HAP-1 (cell line): Measurements from ENCODE around the gene COL26A1.
A peak's percentile ranks its signal among the peaks of the same experiment; 100 is the strongest.

Experiments
- DNase-seq, 2 experiments: peaks; one replicate each; pipeline ENCODE4 v3.0.0-alpha.2; 2016 to 2020; ENCODE audit warnings: low spot score in 2 of 2
- H3K27me3 ChIP-seq: fragments of 250-450 bp; sonication (Bioruptor Pico); 2 replicates; pipeline ENCODE4 v1.5.1; 2020; ENCODE audit warnings: low read depth, mild to moderate bottlenecking, moderate library complexity
- H3K36me3 ChIP-seq: fragments of 250-450 bp; sonication (Bioruptor Pico); replicated peaks from 2 replicates; pipeline ENCODE4 v1.5.1; 2020; ENCODE audit warnings: mild to moderate bottlenecking
- H3K4me1 ChIP-seq: fragments of 250-450 bp; sonication (Bioruptor Pico); 2 replicates; pipeline ENCODE4 v1.5.1; 2020; ENCODE audit warnings: mild to moderate bottlenecking
- H3K4me3 ChIP-seq: fragments of 250-450 bp; sonication (Bioruptor Pico); 2 replicates; pipeline ENCODE4 v1.5.1; 2020; ENCODE audit warnings: mild to moderate bottlenecking, moderate library complexity
- H3K9me3 ChIP-seq: fragments of 250-450 bp; sonication (Bioruptor Pico); 2 replicates; pipeline ENCODE4 v1.5.1; 2020; ENCODE audit warnings: mild to moderate bottlenecking, moderate library complexity
- in situ Hi-C: fragments of 300-500 bp; cut with MboI; formaldehyde crosslinking; loops from 3 replicates; pipeline ENCODE4 v1.14.3; 2020; ENCODE audit warnings: low sequenced_read_pairs, inconsistent platforms, mixed read lengths

COL26A1 gene

DNA sequence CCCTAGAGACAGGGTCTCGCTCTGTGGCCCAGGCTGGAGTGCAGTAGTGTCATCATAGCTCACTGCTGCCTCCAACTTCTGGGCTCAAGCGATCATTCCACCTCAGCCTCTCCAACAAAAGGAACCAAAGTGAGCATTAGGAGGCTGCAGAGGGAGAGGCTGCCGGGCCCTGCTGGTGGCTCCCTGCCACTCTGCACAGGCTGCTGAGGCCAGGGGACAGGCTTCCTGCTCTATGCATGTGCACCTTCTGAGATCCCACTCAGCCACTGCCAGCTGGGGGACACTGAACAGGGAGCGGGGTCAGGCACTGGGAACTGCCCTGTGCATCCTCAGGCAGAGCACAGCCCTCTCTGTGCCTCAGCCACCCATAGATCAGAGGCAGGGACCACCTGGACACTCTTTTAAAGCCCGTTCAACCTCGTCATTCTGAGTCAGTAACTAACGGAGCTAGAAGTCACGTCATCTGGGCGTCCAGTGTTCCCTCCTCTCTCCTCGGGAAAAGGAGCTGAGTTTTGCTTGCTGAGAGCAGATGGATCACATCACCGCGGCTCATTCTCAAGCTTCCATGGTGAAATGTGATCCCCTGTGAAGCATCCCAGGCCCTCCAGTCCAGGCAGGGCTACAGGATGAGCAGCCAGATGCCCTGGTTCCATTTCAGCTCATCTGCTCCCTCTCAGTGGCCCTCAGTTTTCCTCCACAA, 156.8 kb downstream of the COL26A1 start:
- in situ Hi-C loops = no loop called here
- no peaks in the 10 kb centered on the region for H3K27me3 ChIP-seq
- no peak for DNase-seq
- H3K4me1 ChIP-seq = no peaks in the 10 kb centered on the region
- no peaks in the 10 kb centered on the region for H3K36me3 ChIP-seq
- no peak overlapping the region for H3K4me3 ChIP-seq
- H3K9me3 ChIP-seq = peaks cover 3% of the 10 kb centered on the region; the same call in 1 of the 2 replicates

DNA sequence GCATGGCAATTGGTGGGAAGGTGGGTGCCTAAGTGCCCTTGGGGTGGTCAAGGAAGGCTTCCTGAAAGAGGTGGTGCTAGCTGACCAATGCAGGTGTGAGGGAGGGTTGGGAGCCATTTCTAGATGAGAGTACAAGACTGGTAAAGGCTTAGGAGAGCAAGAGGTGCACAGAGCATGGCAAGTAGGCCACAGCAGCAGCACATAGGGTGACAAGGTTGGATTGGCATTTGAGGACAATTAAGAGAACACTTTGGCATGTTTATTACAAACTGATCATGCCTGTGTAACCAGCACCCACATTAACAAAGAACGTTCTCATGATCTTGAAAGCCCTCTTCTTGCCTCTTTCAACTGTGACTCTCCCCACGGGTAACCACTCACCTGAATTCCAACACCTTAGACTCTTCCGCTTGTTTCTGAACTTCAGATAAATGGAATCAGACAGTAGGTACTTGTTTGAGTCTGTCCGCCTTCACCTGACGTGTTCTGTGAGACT, 158.8 kb downstream of the COL26A1 start:
- Histone ChIP-seq H3K4me1 (no peaks in the 10 kb centered on the region), H3K36me3 (no peaks in the 10 kb centered on the region), H3K9me3 (peaks cover 3% of the 10 kb centered on the region; the same call in 1 of the 2 replicates), H3K4me3 (no peak overlapping the region), H3K27me3 (no peaks in the 10 kb centered on the region)
- no peak for DNase-seq
- in situ Hi-C loops = no loop called here

DNA sequence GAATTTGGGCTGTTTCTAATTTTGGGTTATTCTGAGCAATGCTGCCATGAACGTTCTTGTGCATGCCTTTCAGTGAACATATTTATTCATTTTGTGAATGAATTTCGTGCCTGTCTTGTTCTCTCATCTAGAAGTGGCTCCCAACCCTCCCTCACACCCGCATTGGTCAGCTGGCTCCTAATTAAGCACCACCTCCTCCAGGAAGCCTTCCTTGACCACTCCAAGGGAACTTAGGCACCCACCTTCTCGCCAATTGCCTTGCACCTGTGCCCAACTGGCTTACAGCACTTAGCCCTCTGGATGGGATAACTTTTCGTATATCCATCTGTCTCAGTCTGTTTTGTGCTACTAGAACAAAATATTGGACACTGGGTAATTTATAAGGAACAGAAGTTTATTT, 159.3 kb downstream of the COL26A1 start:
- no peak for DNase-seq
- peaks cover 3% of the 10 kb centered on the region; the same call in 1 of the 2 replicates for H3K9me3 ChIP-seq
- H3K27me3 ChIP-seq = no peaks in the 10 kb centered on the region
- in situ Hi-C loops = no loop called here
- no peaks in the 10 kb centered on the region for H3K36me3 ChIP-seq
- H3K4me3 ChIP-seq = no peak overlapping the region
- H3K4me1 ChIP-seq = no peaks in the 10 kb centered on the region

DNA sequence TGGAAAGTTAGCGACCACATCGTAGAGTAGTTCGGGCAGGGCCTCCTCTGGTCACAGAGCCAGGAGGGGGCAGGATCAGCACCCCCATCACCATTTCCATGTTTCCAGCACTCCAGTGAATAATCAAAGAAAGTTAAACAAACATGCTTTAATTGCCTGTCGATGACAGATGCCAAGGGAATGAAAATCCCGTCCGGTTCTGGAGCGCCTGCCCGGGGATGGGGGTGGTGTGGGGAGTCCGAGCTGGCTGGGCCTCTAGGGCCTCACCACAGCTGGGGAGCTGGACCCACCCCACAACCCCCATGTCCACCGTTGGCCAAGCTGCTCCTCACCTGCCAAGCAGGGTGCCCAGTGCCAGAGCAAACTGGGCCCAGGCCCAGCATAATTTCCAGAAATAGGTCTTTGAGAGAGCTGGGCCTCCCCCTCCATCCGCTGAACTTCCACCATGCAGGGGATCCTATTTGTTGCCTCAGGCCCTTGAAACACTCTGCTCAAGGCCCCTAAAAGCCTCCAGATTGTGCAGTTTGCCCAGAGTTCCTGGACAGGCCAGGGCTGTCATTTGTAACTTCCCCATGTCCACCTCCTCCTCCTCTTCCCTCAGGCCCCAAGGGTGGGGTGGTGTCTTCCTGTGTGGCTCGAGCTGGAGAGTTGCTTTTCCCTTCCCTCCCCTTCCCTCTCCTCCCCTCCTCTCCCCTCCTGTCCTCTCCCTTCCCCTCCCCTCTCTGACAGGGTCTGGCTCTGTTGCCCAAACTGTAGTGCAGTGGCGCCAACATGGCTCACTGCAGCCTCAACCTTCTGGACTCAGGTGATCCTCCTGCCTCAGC, 165.4 kb downstream of the COL26A1 start:
- in situ Hi-C loops = no loop called here
- no peaks in the 10 kb centered on the region for H3K36me3 ChIP-seq
- H3K4me1 ChIP-seq = no peaks in the 10 kb centered on the region
- no peaks in the 10 kb centered on the region for H3K27me3 ChIP-seq
- no peak overlapping the region for H3K4me3 ChIP-seq
- no peak for DNase-seq
- peaks cover 3% of the 10 kb centered on the region; the same call in 1 of the 2 replicates for H3K9me3 ChIP-seq

DNA sequence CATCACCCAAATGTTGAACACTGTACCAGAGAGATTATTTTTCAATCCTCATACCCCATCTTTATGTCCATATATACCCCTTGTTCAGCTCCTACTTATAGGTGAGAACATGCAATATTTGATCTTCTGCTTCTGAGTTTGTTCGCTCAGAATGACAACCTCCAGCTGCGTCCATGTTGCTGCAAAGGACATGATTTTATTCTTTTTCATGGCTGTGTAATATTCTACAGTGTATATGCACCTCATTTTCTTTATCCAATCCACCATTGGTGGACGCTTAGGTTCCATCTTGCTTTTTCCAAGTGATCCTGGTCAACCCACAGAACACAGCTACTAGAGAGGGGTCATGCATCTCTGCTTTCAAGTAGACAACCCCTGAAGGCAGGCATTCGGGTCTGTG, 166.9 kb downstream of the COL26A1 start:
- in situ Hi-C loops = no loop called here
- Histone ChIP-seq H3K4me3 (no peak overlapping the region), H3K9me3 (no peaks in the 10 kb centered on the region), H3K36me3 (no peaks in the 10 kb centered on the region), H3K4me1 (no peaks in the 10 kb centered on the region), H3K27me3 (no peaks in the 10 kb centered on the region)
- no peak for DNase-seq

DNA sequence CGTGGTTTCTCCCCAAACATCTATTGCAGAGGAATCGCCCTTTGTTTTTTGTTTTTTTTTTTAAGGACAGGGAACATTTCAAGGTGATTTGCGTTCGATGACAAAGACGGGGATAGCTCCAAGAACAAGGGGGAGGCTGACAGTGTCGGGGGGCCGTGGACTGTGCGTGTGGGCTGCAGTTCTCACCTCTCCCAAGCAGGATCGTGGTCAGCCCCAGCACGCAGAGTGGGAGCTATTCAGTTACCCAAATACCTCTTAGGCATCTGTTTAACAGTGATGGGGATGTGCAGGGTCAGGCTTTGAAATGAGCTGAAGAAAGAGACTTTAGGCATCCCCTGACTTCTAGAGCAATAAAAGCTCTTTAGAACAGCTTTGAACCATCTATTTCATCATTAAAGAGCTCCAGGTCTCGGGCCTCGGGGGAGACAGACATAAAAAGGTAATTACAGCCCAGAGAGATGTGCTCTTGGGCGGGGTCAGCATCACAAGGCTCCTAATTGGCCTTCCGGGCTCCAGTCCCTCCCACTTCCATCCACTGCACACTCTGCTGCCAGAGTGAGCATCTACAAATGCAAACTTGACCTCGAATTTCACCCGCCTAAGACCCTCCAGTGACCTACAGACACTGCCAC, 169.2 kb downstream of the COL26A1 start:
- peak; percentile 12 to 51 for DNase-seq
- no peaks in the 10 kb centered on the region for H3K36me3 ChIP-seq
- in situ Hi-C loops = no loop called here
- no peaks in the 10 kb centered on the region for H3K9me3 ChIP-seq
- no peak overlapping the region for H3K4me3 ChIP-seq
- no peaks in the 10 kb centered on the region for H3K27me3 ChIP-seq
- no peaks in the 10 kb centered on the region for H3K4me1 ChIP-seq

DNA sequence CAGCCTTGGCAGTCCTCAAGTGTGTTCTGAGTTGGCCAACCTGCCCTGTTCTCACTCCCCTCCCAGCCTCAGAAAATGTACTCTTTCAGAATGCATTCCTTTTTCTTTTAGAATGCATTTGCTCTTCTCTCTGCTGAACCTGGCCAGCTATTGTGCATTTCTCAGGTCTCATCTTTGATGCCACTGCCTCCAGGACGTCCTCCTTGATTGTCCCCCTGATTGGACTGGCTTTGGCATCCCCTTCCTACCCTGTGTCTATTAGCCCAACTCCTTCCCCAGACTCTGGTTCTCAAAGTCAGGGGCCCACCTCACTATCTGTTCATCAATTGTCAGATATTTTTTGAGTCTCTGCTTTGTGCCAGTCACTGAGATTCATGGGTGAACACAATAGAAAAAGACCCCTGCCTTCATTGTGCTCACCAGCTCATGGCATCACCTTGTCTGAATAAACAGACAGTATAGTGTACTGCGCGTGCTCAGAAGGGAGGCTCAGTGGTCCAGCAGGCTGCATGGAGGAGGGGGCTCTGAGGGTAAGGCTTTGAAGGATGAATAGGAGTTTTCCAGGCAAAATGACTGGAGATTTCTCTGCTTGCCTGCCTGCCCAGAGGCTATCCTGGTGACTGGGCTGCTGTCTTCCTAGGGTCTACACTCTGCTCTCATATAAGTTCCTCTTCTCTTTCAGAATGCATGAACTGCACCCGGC, 169.9 kb downstream of the COL26A1 start:
- Histone ChIP-seq H3K4me3 (no peak overlapping the region), H3K27me3 (no peaks in the 10 kb centered on the region), H3K36me3 (no peaks in the 10 kb centered on the region), H3K4me1 (no peaks in the 10 kb centered on the region), H3K9me3 (no peaks in the 10 kb centered on the region)
- in situ Hi-C loops = no loop called here
- no peak for DNase-seq

DNA sequence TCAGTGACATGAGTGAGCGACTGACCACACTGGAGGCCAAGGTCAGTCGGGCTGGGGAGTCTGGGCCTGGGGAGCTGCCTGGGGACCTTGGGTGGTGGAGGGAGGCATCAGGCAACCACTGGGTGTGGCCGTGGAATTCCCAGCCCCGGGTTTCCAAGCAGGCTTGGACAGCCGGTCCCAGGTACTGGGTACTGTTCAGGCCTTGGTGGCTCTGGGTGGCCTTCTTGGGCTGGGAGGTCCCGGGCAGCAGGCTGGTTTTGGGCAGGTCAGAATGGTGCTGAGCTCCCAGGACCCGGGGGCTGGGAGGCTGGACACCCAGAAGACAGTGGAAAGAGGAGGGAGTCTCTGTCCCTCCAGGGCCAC, 170.4 kb downstream of the COL26A1 start:
- Histone ChIP-seq H3K27me3 (no peaks in the 10 kb centered on the region), H3K9me3 (no peaks in the 10 kb centered on the region), H3K4me1 (no peaks in the 10 kb centered on the region), H3K4me3 (no peak overlapping the region), H3K36me3 (no peaks in the 10 kb centered on the region)
- no peak for DNase-seq
- in situ Hi-C loops = no loop called here

DNA sequence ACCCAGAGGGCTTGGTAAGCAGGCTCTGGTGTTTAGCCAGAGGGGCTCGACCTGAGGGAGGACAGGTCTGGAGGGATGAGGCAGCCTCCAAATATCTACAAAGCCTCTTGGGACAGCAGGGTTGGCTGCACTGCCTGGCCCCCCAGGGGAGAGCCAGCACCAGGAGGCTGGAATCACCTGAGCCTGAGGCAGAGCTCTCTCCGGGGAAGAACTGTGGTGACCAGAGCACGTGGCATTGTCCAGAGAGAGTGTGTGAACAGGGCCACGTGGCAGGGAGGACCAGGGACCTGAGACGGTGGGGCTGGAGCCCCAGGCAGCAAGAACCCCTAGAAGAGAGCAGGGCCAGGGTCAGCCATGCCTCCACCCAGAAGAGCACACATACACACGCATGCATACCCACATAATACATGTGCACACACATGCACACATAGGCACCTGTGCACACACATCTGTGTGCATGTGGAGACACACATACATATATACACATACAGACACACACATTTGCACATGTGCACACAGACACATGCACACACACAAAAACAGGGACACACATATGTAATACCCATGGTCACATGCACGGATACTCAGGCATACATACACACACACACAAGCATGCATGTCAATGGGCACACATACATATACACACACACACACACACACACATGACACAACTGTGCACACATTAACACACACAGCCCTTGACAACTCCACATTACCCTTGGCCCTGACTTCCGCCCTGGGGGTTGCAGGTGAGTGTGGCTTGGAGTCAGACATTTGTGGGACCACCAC, 171.5 kb downstream of the COL26A1 start:
- H3K4me3 ChIP-seq = no peak overlapping the region
- no peaks in the 10 kb centered on the region for H3K36me3 ChIP-seq
- H3K9me3 ChIP-seq = no peaks in the 10 kb centered on the region
- no peaks in the 10 kb centered on the region for H3K4me1 ChIP-seq
- in situ Hi-C loops = no loop called here
- no peaks in the 10 kb centered on the region for H3K27me3 ChIP-seq
- DNase-seq = no peak

DNA sequence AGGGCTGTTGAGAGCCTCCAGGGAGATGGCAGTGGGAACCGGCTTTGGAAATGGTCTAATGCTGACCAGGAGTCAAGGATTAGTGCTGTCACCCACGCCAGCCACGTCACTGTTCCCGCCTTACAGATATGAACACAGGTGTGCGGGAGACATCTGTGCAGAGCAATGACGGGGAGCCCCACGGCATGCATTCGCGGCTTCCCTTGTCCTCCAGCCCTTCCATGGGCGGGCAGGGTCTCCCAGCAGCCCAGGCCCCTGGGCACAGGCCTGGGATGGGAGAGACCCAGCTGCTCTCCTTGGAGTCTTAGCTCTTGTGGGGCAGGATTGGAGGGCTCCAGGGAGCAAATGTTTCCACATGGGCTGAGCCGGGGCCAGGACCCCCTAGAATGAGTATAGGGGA, 172.2 kb downstream of the COL26A1 start:
- no peaks in the 10 kb centered on the region for H3K9me3 ChIP-seq
- no peaks in the 10 kb centered on the region for H3K36me3 ChIP-seq
- no peaks in the 10 kb centered on the region for H3K4me1 ChIP-seq
- in situ Hi-C loops = no loop called here
- H3K27me3 ChIP-seq = no peaks in the 10 kb centered on the region
- H3K4me3 ChIP-seq = no peak overlapping the region
- DNase-seq = no peak

DNA sequence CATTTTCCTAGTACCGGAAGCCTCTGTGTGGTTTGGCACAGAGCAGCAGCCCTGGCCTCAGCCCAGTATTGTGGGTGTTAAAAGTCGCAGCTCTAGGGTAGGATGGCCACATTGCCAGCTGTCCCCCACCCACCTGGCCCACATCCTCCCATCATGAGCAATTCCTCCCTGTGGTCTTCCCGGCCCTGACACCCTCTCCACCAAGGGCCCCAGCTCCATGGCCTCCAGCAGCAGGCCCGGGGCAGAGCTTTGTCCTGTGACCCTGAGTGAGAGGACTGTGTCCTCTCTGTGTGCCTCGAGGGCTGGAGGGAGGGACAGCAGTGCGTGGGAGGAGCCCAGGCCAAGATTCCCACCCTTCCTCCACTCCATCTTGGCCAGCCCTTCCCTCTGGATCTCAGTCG, 172.7 kb downstream of the COL26A1 start:
- in situ Hi-C loops = no loop called here
- no peaks in the 10 kb centered on the region for H3K4me1 ChIP-seq
- H3K27me3 ChIP-seq = no peaks in the 10 kb centered on the region
- H3K36me3 ChIP-seq = no peaks in the 10 kb centered on the region
- no peak for DNase-seq
- no peaks in the 10 kb centered on the region for H3K9me3 ChIP-seq
- H3K4me3 ChIP-seq = no peak overlapping the region

DNA sequence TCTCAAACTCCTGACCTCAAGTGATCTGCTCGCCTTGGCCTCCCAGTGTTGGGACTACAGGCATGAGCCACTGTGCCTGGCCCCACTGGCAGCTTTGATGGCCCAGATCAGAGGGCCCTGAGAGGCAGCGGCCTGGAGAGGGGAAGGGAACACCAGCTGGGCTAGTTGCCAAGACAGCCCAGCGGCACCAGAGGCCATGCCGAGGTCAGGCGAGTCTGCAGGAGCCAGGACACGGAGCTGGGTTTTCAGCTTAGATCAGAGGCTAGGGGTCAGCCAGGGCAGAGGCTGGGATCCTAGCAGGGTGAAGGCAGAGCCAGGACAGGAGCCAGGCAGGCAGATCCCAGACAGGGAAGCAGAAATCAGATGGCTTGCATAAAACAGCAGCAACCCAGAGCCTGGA, 173.6 kb downstream of the COL26A1 start:
- no peaks in the 10 kb centered on the region for H3K9me3 ChIP-seq
- H3K27me3 ChIP-seq = no peaks in the 10 kb centered on the region
- H3K4me3 ChIP-seq = no peak overlapping the region
- H3K4me1 ChIP-seq = no peaks in the 10 kb centered on the region
- H3K36me3 ChIP-seq = no peaks in the 10 kb centered on the region
- no peak for DNase-seq
- in situ Hi-C loops = no loop called here

DNA sequence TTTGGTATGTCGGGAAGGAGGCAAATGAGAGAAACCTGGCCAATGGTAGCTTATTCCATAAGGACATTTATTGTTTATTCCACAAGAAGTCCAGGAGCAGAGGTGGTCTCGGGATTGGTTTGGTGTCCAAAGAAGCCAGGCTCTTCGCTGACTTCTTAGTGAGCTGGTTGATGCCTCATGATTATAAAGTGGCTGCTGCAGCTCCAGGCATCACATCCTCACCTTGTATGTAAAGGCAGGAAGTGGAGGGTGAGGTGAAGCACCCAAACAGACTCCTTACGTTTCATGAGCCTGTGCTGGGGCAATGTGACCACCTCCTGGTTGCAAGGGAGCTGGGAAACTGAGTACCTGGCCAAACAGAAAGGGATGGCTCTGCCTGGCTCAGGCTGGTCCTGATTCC, 174.0 kb downstream of the COL26A1 start:
- H3K36me3 ChIP-seq = no peaks in the 10 kb centered on the region
- in situ Hi-C loops = no loop called here
- DNase-seq = no peak
- H3K9me3 ChIP-seq = no peaks in the 10 kb centered on the region
- H3K4me1 ChIP-seq = no peaks in the 10 kb centered on the region
- H3K27me3 ChIP-seq = no peaks in the 10 kb centered on the region
- no peak overlapping the region for H3K4me3 ChIP-seq
